Skeletal muscle satellite cell (primary cell): Measurements from ENCODE around the gene RNF213.

Experiments used
- H3K27me3 ChIP-seq: 2 replicates; pipeline ENCODE4 v1.7.0; 2013; ENCODE audit warnings: low read length; ENCODE audit not compliant: control insufficient read depth, insufficient read depth
- H3K36me3 ChIP-seq: 2 replicates; pipeline ENCODE4 v1.7.0; 2013; ENCODE audit warnings: mild to moderate bottlenecking, control low read depth, low read length; ENCODE audit not compliant: insufficient read depth
- H3K4me1 ChIP-seq: 2 replicates; pipeline ENCODE4 v1.7.0; 2013; ENCODE audit warnings: low read length; ENCODE audit not compliant: control insufficient read depth, insufficient read depth
- H3K4me2 ChIP-seq: 2 replicates; pipeline ENCODE4 v1.7.0; 2013; ENCODE audit warnings: mild to moderate bottlenecking, low read length
- H3K4me3 ChIP-seq: 2 replicates; pipeline ENCODE4 v1.7.0; 2013; ENCODE audit warnings: low read length
- H3K9ac ChIP-seq: 2 replicates; pipeline ENCODE4 v1.7.0; 2013; ENCODE audit warnings: mild to moderate bottlenecking, low read depth, low read length, moderate library complexity
- H3K9me3 ChIP-seq: replicated peaks from 2 replicates; pipeline ENCODE4 v1.7.0; 2013; ENCODE audit warnings: mild to moderate bottlenecking, control low read depth, low read length

RNF213 gene

GRCh38 chr17:80349751-80350150 lies 89.1 kb downstream of the RNF213 start:
- Histone ChIP-seq H3K4me2 (no peak overlapping the region), H3K4me3 (no peak overlapping the region), H3K4me1 (peaks cover 4% of the 10 kb centered on the region), H3K27me3 (no peaks in the 10 kb centered on the region), H3K9me3 (no peaks in the 10 kb centered on the region), H3K36me3 (peaks cover 92% of the 10 kb centered on the region), H3K9ac (no peak overlapping the region)

- Histone ChIP-seq H3K4me3 (no peak overlapping the region), H3K27me3 (no peaks in the 10 kb centered on the region), H3K9ac (no peak overlapping the region), H3K9me3 (no peaks in the 10 kb centered on the region), H3K4me1 (peaks cover 4% of the 10 kb centered on the region), H3K36me3 (peaks cover 72% of the 10 kb centered on the region), H3K4me2 (no peak overlapping the region)
These were observed 91.7 kb downstream of the RNF213 start for GRCh38 chr17:80352216-80352895.

GRCh38 chr17:80352991-80353665 lies 92.5 kb downstream of the RNF213 start:
- Histone ChIP-seq H3K4me2 (no peak overlapping the region), H3K4me3 (no peak overlapping the region), H3K36me3 (peaks cover 72% of the 10 kb centered on the region), H3K27me3 (no peaks in the 10 kb centered on the region), H3K9me3 (no peaks in the 10 kb centered on the region), H3K9ac (no peak overlapping the region), H3K4me1 (peaks cover 4% of the 10 kb centered on the region)

GRCh38 chr17:80353718-80354275 lies 93.1 kb downstream of the RNF213 start:
- H3K36me3 ChIP-seq = peaks cover 70% of the 10 kb centered on the region

GRCh38 chr17:80354336-80354735 lies 93.7 kb downstream of the RNF213 start:
- Histone ChIP-seq H3K4me2 (no peak overlapping the region), H3K36me3 (peaks cover 72% of the 10 kb centered on the region), H3K9ac (no peak overlapping the region)

More at GRCh38 chr17:80353718-80354275, 93.1 kb downstream of the RNF213 start:
- H3K27me3 ChIP-seq = no peaks in the 10 kb centered on the region
- H3K4me3 ChIP-seq = no peak overlapping the region
- H3K4me1 ChIP-seq = peaks cover 4% of the 10 kb centered on the region
- no peak overlapping the region for H3K9ac ChIP-seq
- H3K4me2 ChIP-seq = no peak overlapping the region
- H3K9me3 ChIP-seq = no peaks in the 10 kb centered on the region

GRCh38 chr17:80356231-80356856 lies 95.7 kb downstream of the RNF213 start:
- H3K4me2 ChIP-seq = no peak overlapping the region
- peaks cover 73% of the 10 kb centered on the region for H3K36me3 ChIP-seq
- no peaks in the 10 kb centered on the region for H3K9me3 ChIP-seq
- H3K4me1 ChIP-seq = no peaks in the 10 kb centered on the region
- H3K4me3 ChIP-seq = no peak overlapping the region
- H3K27me3 ChIP-seq = no peaks in the 10 kb centered on the region
- no peak overlapping the region for H3K9ac ChIP-seq

More at GRCh38 chr17:80354336-80354735, 93.7 kb downstream of the RNF213 start:
- Histone ChIP-seq H3K27me3 (no peaks in the 10 kb centered on the region), H3K9me3 (no peaks in the 10 kb centered on the region), H3K4me3 (no peak overlapping the region), H3K4me1 (peaks cover 1% of the 10 kb centered on the region)

GRCh38 chr17:80358131-80358530 lies 97.5 kb downstream of the RNF213 start:
- Histone ChIP-seq H3K27me3 (no peaks in the 10 kb centered on the region), H3K4me3 (no peak overlapping the region), H3K4me2 (no peak overlapping the region), H3K9ac (no peak overlapping the region), H3K4me1 (peaks cover 3% of the 10 kb centered on the region), H3K9me3 (no peaks in the 10 kb centered on the region), H3K36me3 (peaks cover 67% of the 10 kb centered on the region)

- H3K36me3 ChIP-seq = peaks cover 67% of the 10 kb centered on the region
- H3K9ac ChIP-seq = no peak overlapping the region
- no peaks in the 10 kb centered on the region for H3K27me3 ChIP-seq
- H3K4me2 ChIP-seq = no peak overlapping the region
- no peak overlapping the region for H3K4me3 ChIP-seq
- H3K4me1 ChIP-seq = peaks cover 3% of the 10 kb centered on the region
- H3K9me3 ChIP-seq = no peaks in the 10 kb centered on the region
These were observed 98.2 kb downstream of the RNF213 start for GRCh38 chr17:80358861-80359260.

GRCh38 chr17:80359422-80360110 lies 98.9 kb downstream of the RNF213 start:
- Histone ChIP-seq H3K27me3 (no peaks in the 10 kb centered on the region), H3K36me3 (peaks cover 67% of the 10 kb centered on the region), H3K4me1 (peaks cover 3% of the 10 kb centered on the region), H3K9ac (no peak overlapping the region), H3K4me2 (no peak overlapping the region), H3K4me3 (no peak overlapping the region), H3K9me3 (no peaks in the 10 kb centered on the region)

GRCh38 chr17:80360396-80360795 lies 99.7 kb downstream of the RNF213 start:
- Histone ChIP-seq H3K4me1 (peaks cover 3% of the 10 kb centered on the region), H3K36me3 (peaks cover 70% of the 10 kb centered on the region), H3K4me2 (no peak overlapping the region), H3K9ac (no peak overlapping the region), H3K9me3 (no peaks in the 10 kb centered on the region), H3K27me3 (no peaks in the 10 kb centered on the region), H3K4me3 (no peak overlapping the region)
